ENCODE data around the gene SYNE1.

SYNE1 gene

GRCh38 chr6:152308306-152308705 is 328.9 kb downstream of the SYNE1 start:
- H3K56ac ChIP-seq (ENCODE audit: low read length), result no peak overlapping the region
- H3K36me3 ChIP-seq (ENCODE audit: control insufficient read depth, insufficient read depth, low read length), result no peaks in the 10 kb centered on the region
- H3K79me2 ChIP-seq (ENCODE audit: control insufficient read depth, insufficient read depth, low read length), result no peaks in the 10 kb centered on the region
- no peaks in the 10 kb centered on the region for H3K27me3 ChIP-seq (ENCODE audit: insufficient read depth, low read length, poor library complexity)
- no peaks in the 10 kb centered on the region for H3K79me1 ChIP-seq (ENCODE audit: low read length)
- no peak overlapping the region for H3K4me2 ChIP-seq (ENCODE audit: low read length)
- H3K4me1 ChIP-seq (ENCODE audit: control insufficient read depth, low read depth, low read length), result no peaks in the 10 kb centered on the region
- no peak overlapping the region for H4K8ac ChIP-seq (ENCODE audit: low read depth, low read length)
- no peak overlapping the region for H2AK5ac ChIP-seq (ENCODE audit: low read length)
- peak overlapping the region; percentile 18 for H3K18ac ChIP-seq (ENCODE audit: low read length)
- no peak overlapping the region for H3K9ac ChIP-seq (ENCODE audit: low read length)
- H4K5ac ChIP-seq (ENCODE audit: low read length), result no peak overlapping the region
- H2BK15ac ChIP-seq (replicated peaks; ENCODE audit: low read depth), result no peak overlapping the region
- no peak overlapping the region for H2BK5ac ChIP-seq (ENCODE audit: low read length)
- no peak overlapping the region for H3K4ac ChIP-seq (ENCODE audit: low read depth, low read length)
- no peak overlapping the region for H3K23ac ChIP-seq (ENCODE audit: low read length)
- H3K27ac ChIP-seq (ENCODE audit: low read depth, low read length), result no peak overlapping the region
- H2BK120ac ChIP-seq (ENCODE audit: low read depth, low read length), result no peak overlapping the region
- no CpG with 5 or more reads among the region's 5 CpGs for WGBS (ENCODE audit: extremely low coverage, insufficient coverage, low lambda C conversion rate)
- no peak overlapping the region for H3K4me3 ChIP-seq (ENCODE audit: low read length)
- peak; percentile 60 for DNase-seq

DNA sequence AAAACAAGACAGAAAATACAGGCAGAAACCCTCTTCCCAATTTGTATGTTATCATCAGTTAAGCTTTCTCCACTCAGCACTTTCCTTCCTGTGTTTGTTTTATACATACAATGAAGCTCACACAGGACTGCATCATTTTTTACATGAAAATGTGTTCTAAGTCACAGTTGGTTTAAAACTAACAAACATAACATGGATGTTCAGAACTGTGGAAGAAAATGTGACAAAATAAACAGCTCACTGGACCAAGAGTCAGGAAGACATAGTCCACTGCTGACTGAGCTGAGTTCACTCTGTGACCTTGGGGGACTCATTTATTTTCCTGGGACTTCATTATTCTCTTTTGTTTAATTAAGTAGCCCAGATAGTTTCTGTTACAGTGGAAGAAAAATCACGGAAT is 331.5 kb downstream of the SYNE1 start:
- Histone ChIP-seq H2AK5ac (ENCODE audit: low read length) (no peak overlapping the region), H2BK5ac (ENCODE audit: low read length) (no peak overlapping the region), H2BK15ac (replicated peaks; ENCODE audit: low read depth) (no peak overlapping the region), H3K4ac (ENCODE audit: low read depth, low read length) (no peak overlapping the region), H3K36me3 (ENCODE audit: control insufficient read depth, insufficient read depth, low read length) (no peaks in the 10 kb centered on the region), H3K79me2 (ENCODE audit: control insufficient read depth, insufficient read depth, low read length) (no peaks in the 10 kb centered on the region), H3K23ac (ENCODE audit: low read length) (no peak overlapping the region), H3K56ac (ENCODE audit: low read length) (no peak overlapping the region), H3K9ac (ENCODE audit: low read length) (no peak overlapping the region), H3K79me1 (ENCODE audit: low read length) (no peaks in the 10 kb centered on the region), H2BK120ac (ENCODE audit: low read depth, low read length) (no peak overlapping the region), H4K8ac (ENCODE audit: low read depth, low read length) (no peak overlapping the region), H3K4me1 (ENCODE audit: control insufficient read depth, low read depth, low read length) (no peaks in the 10 kb centered on the region), H4K5ac (ENCODE audit: low read length) (no peak overlapping the region), H3K18ac (ENCODE audit: low read length) (no peak overlapping the region), H3K4me2 (ENCODE audit: low read length) (no peak overlapping the region), H3K27ac (ENCODE audit: low read depth, low read length) (no peak overlapping the region), H3K27me3 (ENCODE audit: insufficient read depth, low read length, poor library complexity) (no peaks in the 10 kb centered on the region), H3K4me3 (ENCODE audit: low read length) (no peak overlapping the region)
- no CpG with 5 or more reads among the region's 1 CpG for WGBS (ENCODE audit: extremely low coverage, insufficient coverage, low lambda C conversion rate)
- no peak for DNase-seq

GRCh38 chr6:152301765-152302568 is 335.2 kb downstream of the SYNE1 start:
- Histone ChIP-seq H2AK5ac (ENCODE audit: low read length) (no peak overlapping the region), H2BK120ac (ENCODE audit: low read depth, low read length) (no peak overlapping the region), H3K4me1 (ENCODE audit: control insufficient read depth, low read depth, low read length) (peaks cover 3% of the 10 kb centered on the region), H2BK5ac (ENCODE audit: low read length) (no peak overlapping the region), H3K27ac (ENCODE audit: low read depth, low read length) (no peak overlapping the region), H2BK15ac (replicated peaks; ENCODE audit: low read depth) (no peak overlapping the region), H3K4me3 (ENCODE audit: low read length) (peak overlapping the region; percentile 69), H3K79me2 (ENCODE audit: control insufficient read depth, insufficient read depth, low read length) (no peaks in the 10 kb centered on the region), H3K4me2 (ENCODE audit: low read length) (peak overlapping the region; percentile 71), H3K27me3 (ENCODE audit: insufficient read depth, low read length, poor library complexity) (no peaks in the 10 kb centered on the region), H3K9ac (ENCODE audit: low read length) (peak overlapping the region; percentile 69), H4K5ac (ENCODE audit: low read length) (no peak overlapping the region), H4K8ac (ENCODE audit: low read depth, low read length) (no peak overlapping the region), H3K56ac (ENCODE audit: low read length) (peak overlapping the region; percentile 87), H3K4ac (ENCODE audit: low read depth, low read length) (no peak overlapping the region), H3K79me1 (ENCODE audit: low read length) (no peaks in the 10 kb centered on the region), H3K36me3 (ENCODE audit: control insufficient read depth, insufficient read depth, low read length) (no peaks in the 10 kb centered on the region), H3K23ac (ENCODE audit: low read length) (no peak overlapping the region), H3K18ac (ENCODE audit: low read length) (peak overlapping the region; percentile 4)
- peak; percentile 95 for DNase-seq
- no CpG with 5 or more reads among the region's 44 CpGs for WGBS (ENCODE audit: extremely low coverage, insufficient coverage, low lambda C conversion rate)

DNA sequence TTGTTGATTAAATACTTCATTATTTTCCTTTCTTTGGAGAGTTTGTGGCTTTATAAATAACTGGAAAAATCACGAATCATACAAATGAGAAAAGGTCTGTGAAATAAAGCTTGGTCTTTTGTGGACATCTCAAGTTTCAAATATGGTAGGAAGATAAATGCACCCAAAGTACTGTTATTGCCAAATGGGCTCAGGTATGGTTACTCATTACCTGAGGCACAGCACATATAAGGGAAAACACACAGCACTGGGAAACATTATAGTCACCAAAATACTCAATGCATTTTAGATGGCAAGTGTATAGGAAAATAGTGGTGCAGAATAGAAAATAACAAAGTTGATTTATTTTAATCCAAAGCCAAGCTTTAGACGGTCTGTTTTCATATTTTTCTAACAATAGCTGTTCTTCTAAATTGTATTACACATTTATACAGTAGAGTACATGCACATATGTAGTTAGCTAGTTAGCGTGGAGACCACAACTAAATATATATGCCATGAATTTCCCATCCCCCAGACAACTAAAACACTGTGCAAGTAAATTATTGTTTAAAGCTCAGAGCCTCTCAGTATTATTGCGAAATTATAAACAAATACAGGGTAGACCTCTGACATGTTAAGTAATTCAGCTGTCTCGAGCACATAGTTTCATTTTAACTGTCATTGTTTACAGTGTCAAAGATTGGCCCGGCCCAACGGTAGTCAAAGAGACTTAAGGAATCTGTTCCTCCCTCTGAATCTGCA is 336.0 kb downstream of the SYNE1 start:
- H3K18ac ChIP-seq (ENCODE audit: low read length), result peak overlapping the region; percentile 4
- H3K4ac ChIP-seq (ENCODE audit: low read depth, low read length), result no peak overlapping the region
- no peak overlapping the region for H4K8ac ChIP-seq (ENCODE audit: low read depth, low read length)
- peak overlapping the region; percentile 69 for H3K4me3 ChIP-seq (ENCODE audit: low read length)
- H3K9ac ChIP-seq (ENCODE audit: low read length), result peak overlapping the region; percentile 66
- H2AK5ac ChIP-seq (ENCODE audit: low read length), result no peak overlapping the region
- no peak overlapping the region for H2BK15ac ChIP-seq (replicated peaks; ENCODE audit: low read depth)
- WGBS (ENCODE audit: extremely low coverage, insufficient coverage, low lambda C conversion rate), result no CpG with 5 or more reads among the region's 7 CpGs
- H3K23ac ChIP-seq (ENCODE audit: low read length), result no peak overlapping the region
- no peaks in the 10 kb centered on the region for H3K27me3 ChIP-seq (ENCODE audit: insufficient read depth, low read length, poor library complexity)
- H3K36me3 ChIP-seq (ENCODE audit: control insufficient read depth, insufficient read depth, low read length), result no peaks in the 10 kb centered on the region
- H2BK120ac ChIP-seq (ENCODE audit: low read depth, low read length), result no peak overlapping the region
- DNase-seq, result no peak
- no peak overlapping the region for H3K27ac ChIP-seq (ENCODE audit: low read depth, low read length)
- peak overlapping the region; percentile 67 for H3K4me2 ChIP-seq (ENCODE audit: low read length)
- no peak overlapping the region for H4K5ac ChIP-seq (ENCODE audit: low read length)
- H2BK5ac ChIP-seq (ENCODE audit: low read length), result no peak overlapping the region
- no peaks in the 10 kb centered on the region for H3K79me1 ChIP-seq (ENCODE audit: low read length)
- peaks cover 6% of the 10 kb centered on the region for H3K4me1 ChIP-seq (ENCODE audit: control insufficient read depth, low read depth, low read length)
- no peaks in the 10 kb centered on the region for H3K79me2 ChIP-seq (ENCODE audit: control insufficient read depth, insufficient read depth, low read length)
- H3K56ac ChIP-seq (ENCODE audit: low read length), result peak overlapping the region; percentile 82

- Histone ChIP-seq H3K79me1 (ENCODE audit: low read length) (no peaks in the 10 kb centered on the region), H3K9ac (ENCODE audit: low read length) (no peak overlapping the region), H4K8ac (ENCODE audit: low read depth, low read length) (no peak overlapping the region), H2BK15ac (replicated peaks; ENCODE audit: low read depth) (no peak overlapping the region), H3K79me2 (ENCODE audit: control insufficient read depth, insufficient read depth, low read length) (no peaks in the 10 kb centered on the region), H3K27ac (ENCODE audit: low read depth, low read length) (no peak overlapping the region), H3K23ac (ENCODE audit: low read length) (no peak overlapping the region), H3K36me3 (ENCODE audit: control insufficient read depth, insufficient read depth, low read length) (no peaks in the 10 kb centered on the region), H3K27me3 (ENCODE audit: insufficient read depth, low read length, poor library complexity) (no peaks in the 10 kb centered on the region), H2BK120ac (ENCODE audit: low read depth, low read length) (no peak overlapping the region), H3K18ac (ENCODE audit: low read length) (no peak overlapping the region), H3K4ac (ENCODE audit: low read depth, low read length) (no peak overlapping the region), H2AK5ac (ENCODE audit: low read length) (no peak overlapping the region), H4K5ac (ENCODE audit: low read length) (no peak overlapping the region), H3K4me1 (ENCODE audit: control insufficient read depth, low read depth, low read length) (peaks cover 6% of the 10 kb centered on the region), H3K56ac (ENCODE audit: low read length) (no peak overlapping the region), H3K4me2 (ENCODE audit: low read length) (no peak overlapping the region), H3K4me3 (ENCODE audit: low read length) (no peak overlapping the region), H2BK5ac (ENCODE audit: low read length) (no peak overlapping the region)
- WGBS (ENCODE audit: extremely low coverage, insufficient coverage, low lambda C conversion rate), result no CpG with 5 or more reads among the region's 7 CpGs
- no peak for DNase-seq
These were observed 336.6 kb downstream of the SYNE1 start for GRCh38 chr6:152300517-152300916.
